Ammon's horn (tissue), 1 donor: ENCODE results near the gene EFCAB6.

Experiments
- DNase-seq: peaks from one replicate; pipeline ENCODE4 v3.0.0-alpha.2; 2016; ENCODE audit warnings: low spot score

EFCAB6 gene

DNA sequence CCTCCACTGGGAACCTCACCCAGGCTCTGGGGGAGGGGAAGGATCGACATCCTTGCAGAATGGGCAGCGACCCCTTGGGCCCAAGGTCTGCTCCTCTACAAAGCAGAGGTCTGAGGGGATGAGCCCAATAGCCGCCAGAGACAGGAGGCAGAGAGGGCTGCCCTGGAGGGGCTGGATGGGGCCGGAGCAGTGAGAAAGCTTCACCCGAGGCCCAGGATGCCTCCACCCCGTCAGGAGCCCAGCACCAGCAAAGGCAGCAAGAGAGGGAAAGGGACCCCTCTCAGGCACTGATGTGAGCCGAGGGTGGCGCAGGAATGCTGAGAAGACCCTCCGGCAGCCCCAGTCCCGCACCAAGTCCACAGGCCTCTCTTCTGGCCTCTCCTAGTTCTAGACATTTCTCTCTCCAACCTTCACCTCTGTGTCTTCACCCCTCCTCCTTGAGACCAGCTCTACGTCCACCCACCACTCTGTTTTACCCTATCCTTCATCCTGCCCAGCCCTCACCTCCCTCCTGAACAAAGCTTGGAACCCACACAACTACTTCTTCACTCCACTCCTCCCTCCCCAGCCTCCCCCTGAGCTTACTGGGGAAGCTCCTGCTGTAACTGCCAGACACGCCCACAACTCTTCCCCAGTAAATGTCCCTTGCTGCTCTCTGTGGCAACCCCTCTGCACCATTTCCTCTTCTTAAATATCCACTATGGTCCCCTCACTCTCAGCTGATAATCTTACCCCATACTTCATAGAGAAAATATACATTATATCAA, 268.4 kb downstream of the EFCAB6 start:
- DNase-seq: no peak

DNA sequence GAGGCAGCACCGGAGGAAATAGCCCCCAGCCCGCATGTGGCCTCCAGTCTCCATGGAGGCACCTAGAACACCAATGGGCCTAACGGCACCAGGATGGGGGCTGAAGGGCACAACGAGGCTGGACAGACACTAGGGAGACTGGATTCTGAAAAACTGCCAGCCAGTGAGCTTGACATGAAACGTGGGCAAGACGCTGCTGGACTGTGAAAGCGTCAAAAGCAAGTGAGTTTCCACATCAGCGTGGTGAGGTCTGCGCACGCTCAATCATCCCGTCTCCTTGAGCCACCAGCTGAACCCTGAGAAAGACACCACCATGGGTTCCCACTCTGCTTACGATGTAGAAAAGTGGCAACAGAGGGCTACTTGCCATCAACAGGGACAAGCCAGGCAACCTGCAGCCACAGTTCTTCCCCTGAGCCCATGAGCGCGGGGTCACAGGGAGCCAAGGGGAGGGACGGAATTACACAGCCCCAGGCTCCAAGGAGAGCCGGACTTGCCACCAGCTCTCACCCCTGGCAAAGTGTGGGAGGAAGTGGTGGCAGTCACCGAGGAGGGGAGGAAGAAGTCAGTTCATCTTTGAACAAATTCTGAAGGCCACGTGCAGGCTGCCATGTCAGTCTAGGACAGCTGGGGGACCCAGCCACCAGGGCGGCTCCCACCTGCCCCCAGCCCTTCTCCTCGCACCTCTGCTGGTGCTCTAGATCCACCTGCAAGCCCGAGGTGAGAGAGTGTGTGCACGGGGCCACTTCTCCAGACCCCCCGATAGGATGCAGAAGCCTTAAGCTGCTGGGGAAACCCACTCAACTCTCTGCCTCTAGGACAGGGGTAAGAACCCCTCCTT, 269.2 kb downstream of the EFCAB6 start:
- no peak for DNase-seq

DNA sequence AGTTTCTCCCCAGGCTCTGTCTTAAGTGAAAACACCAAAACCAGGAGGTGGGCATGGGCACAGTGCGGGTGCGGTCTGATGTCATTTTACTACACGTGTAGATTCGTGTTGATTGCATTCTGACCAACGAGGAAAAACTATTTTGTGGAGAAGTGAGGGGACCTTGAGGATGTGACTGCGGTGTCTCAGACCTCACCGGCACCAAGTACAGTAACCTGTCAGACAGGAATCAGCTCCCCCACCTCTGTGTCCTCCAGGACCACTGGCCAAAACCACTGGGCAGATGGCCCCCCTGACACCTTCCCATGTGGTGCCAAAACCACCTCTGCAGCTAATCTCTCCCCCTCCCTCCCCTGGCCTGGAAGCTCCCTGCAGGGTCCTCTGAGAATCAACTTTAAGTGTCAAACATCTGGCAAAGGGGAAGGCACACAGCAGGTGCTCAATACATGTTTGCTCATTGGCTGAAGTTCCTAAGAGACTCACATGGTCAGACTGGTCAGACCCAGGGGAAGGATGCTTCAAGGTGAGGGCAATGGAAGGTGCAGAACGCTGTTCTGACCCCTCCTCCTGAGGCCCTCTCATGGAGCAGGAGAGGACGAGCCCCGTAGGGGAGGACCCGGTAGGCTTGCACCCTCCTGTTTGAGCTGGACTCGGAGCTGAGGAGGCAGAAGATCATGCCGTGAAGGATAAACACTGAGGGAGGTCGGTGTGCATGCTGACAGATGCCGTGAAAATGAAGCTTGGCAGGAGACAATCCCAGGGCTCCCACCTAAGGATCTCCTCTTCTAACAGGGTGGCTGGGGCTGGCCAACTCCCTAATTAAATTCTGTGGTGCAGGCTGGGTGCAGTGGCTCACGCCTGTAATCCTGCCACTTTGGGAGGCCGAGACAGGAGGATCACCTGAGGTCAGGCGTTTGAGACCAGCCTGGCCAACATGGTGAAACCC, 270.4 kb downstream of the EFCAB6 start:
- no peak for DNase-seq

DNA sequence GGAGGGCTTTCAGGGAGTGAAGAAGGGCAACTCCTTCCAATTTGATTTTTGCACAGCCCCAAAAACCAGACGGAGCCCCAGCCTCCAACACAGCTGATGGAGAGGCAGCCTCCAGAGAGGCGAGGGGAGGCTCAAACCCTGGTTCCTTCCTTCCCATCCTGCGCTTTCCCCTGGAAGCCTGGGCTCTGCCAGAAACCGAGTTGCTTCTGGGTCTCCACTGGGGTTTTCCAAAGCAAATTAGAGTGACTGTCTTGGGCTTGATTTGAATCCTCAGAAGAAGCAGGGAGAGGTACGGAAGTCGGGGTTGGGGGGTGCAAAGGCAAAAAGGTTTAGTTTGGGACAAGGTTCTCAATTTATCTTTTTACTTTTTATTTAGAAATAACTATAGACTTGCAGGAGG, 271.1 kb downstream of the EFCAB6 start:
- DNase-seq: no peak

DNA sequence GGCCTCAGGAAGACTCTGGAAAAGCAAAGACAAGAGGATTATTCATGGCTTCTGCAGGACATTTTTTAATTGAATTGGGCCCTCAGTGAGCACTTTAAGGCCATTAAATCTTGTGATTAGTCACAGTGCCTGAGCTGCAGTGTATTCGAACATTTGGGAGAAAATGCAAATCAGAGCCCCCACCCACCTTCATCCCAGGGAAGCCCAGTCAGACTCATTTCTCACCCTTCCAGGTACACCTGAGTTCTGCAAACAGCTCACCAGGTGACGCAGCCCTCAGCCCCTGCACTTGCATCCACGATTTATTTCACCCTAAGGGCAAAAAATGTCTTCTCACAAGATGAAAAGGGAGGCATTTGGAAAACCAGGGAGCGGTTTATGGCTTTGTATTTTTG, 271.6 kb downstream of the EFCAB6 start:
- DNase-seq: no peak

DNA sequence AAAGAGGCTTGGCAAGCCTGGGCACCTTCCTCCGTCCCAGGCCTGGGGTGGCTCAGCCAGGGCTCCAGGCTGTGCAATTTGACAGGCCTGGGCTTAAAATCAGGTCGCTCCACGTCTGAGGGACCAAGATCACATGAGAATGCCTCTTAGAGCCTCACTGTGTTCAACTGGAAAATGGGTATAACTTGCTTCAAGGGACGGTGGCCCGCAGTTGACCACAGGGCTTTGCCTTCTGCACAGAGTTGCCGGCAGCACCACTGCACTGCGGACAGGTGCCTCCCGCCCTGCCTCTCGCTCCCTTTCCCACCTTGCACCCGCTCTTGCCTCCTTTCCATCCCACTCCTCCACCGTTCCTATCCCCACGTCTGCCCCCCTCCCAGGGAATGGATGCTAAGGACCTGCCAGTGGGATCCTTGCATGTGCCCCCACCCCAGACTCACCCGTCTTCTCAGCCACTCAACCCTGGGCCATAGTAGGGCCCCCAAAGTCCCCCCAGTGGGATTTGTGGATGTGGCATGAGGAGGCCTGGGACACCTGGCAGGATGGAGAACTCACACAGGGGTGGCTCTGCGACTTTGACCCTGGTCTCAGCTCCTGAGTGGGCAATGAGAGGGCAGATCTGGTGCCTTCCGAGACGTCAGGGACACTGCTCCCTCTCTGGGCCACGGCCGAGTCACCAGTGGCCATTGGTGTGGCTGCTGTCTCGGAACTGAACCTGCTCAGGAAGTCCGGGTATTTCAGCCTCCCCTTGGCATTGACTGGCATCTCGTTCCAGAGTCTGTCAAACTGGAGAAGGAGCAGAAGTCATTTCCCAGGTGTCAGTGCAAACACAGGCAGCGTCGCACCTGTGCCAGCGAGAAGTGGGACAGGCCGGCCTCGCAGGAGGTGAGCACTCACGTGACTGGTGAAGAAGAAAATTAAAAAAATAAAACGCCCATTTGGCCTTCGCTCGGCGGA, 272.3 kb downstream of the EFCAB6 start:
- DNase-seq: no peak

DNA sequence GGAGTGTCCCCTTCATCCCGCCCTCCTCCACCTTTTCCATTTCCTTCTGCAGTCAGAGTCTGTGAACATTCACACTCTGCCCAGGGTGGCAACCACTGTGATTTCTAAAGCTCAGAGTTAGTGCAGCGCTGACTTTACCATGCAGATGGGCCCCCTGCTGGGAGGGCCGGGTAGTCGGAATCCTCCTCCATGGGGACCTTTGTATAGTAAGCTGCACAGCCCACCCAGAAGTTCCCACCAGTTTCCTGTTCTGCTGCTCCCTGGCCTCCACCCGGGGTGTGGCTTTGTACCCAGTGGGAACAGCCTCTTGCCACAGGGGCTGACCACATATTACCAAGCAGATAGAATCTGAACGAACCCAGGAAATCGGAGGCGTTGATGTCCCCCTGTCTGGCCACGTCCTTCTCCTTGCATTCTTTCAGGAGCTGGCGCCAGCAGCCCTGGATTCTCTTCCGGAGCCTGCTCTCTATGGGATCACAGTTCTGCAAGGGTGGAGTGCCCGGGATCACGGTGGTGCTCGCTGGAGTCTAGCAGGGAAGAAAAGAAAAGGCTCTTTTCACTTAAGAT, 275.0 kb downstream of the EFCAB6 start:
- no peak for DNase-seq

DNA sequence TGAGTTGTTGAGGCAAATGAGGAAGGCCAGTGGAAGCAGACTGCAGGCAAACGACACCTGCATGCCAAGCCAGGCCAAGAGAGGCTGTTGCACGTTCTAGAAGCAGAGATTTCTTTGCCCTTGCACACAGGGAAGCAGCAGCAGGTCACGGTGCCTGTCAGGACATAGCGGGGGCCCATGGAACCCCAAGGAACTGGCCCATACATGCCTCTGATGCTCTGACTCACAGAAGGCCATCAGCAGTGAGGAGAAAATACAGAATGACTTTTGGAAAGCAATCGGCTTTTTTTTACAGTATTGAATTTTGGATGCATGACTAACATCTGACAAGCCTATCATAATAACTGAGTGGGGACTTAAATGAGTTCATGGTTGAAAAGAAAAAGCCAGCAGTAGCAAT, 276.4 kb downstream of the EFCAB6 start:
- DNase-seq: no peak

DNA sequence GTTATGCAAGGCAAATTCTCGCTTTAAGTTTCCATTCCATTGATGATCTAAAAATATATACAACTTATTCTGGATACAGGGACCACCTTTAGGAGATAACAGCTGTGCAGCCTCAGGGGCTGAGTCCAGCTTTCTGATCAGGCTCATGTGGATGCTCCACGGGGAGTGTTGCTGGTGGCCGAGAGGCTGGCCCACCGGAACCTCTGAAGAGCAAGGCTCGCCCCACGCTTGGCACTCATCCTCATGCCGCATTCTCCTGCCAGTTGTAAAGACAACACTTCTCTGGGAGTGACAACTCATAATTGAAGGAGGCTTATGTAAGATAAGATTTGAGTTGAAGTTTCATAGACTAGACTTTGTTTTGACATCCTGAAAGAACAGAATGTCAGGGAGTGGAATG, 276.8 kb downstream of the EFCAB6 start:
- DNase-seq: no peak

DNA sequence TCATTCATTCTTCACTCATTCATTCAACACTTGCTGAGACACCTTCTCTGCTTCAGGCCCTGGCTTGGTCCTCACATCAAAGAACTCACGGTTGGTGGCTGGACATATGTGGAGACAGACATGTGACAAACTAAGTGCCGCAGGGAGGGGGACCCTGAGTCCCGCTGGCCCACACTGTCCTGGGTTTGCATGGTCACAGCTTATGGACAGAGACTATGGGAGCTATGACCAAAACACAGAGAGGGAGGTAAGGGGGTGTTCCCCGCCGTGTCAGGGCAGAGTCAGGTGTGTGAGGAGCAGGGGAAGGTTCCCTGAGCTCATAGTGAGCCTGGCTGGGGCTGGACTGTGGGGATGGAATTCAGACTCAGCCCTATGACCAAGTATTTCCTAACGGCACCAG, 277.2 kb downstream of the EFCAB6 start:
- DNase-seq: no peak

DNA sequence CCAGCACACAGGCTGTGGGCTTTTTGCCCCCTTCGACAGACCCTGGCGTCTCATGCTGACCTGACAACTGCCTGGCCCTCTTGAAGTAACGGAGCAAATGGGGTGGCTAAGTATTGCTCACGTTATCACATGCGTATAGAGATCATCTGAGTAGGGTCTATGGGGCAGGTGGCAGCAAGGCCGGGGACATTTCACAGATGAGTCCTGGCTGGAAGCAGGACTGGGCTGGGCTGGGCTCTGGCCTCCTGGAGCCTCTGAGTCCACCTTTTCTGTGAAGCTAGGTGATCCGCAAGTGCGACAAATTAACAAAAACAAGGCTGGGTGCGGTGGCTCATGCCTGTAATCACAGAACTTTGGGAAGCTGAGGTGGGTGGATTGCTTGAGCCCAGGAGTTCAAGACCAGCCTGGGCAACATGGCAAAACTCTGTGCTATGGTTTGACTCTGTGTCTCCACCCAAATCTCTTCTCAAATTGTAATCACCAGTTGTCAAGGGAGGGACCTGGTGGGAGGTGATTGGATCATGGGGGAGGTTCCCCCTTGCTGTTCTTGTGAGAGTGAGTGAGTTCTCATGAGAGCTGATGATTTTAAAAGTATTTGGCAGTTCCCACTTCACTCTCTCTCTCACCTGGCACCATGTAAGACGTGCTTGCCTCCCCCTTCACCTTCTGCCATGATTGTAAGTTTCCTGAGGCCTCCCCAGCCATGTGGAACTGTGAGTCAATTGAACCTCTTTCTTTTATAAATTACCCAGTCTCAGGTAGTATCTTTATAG, 278.3 kb downstream of the EFCAB6 start:
- DNase-seq: no peak

DNA sequence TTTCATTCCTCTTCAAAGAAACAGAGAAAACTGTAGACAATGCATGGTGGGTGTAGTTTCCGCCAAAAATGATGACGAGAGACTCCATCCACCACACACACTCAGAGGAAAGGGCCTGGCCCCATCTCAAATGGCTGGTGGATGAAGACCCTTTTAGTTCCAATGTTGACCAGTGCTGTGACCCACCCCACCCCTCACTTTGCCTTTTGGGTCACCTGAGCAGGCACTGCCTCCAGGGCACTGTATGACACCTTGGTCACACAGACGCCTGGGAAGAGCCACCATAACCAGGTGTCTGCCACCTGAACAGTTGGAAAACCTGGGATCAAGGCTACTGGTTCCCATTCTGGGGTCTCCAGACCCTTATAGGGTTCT, 279.0 kb downstream of the EFCAB6 start:
- no peak for DNase-seq

DNA sequence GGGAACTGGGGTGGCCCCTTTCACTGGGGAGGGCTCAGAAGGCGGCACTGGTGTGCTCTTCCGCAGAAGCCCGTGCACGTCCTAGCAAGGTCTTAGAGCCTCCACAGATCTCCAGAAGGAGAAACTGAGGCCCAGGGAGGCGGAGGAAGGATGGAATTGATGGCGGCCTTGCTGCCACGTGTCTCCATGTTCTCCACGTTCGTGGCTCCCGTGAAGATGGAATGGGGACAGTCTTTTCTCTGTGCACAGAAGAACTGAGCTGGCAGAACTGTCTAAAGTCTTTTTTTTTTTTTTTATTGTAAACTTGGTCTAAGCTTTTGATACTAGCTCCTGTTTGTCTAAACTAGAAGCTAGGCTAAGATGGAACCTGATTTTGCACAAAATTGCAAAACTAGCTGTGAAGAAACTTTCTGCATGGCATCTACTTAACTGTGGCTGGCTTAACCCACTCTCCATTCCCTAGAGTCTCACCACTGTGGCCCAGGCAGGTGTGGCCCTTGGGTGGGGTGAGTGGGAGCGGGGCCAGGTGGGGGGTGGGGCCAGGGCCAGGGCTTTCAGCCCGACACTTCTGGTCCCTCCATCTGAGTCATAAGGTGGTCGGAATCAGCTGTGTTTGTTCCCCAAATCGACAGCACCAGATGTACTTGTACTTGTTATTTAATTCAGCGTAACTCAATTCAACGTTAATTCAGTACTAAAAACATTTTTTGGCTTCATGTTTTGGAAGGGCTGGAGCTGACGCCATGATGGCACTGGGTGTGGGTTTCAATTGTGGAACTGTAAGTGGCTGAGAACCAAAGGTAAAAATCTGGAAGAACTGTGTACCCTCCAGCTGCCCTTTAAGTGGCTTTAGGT, 279.6 kb downstream of the EFCAB6 start:
- DNase-seq: no peak

DNA sequence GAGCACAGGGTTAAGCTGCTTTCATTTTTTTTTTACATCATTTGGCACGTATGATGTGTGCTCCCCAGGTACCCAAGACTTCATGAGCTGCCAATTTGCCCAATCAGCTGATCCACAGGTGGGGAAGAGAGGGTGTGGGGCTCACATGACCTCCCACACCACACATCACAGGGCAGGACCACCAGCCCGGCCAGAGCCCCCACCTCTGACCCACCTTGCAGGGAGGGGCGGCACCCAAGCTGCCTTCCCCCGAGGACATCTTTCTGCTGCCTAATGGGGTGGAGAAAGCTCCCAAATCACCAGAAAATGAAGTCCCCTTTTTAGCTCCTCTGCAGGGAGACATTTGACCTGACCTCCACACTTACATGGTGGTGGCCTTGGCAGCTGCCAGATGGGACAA, 280.5 kb downstream of the EFCAB6 start:
- DNase-seq: no peak

DNA sequence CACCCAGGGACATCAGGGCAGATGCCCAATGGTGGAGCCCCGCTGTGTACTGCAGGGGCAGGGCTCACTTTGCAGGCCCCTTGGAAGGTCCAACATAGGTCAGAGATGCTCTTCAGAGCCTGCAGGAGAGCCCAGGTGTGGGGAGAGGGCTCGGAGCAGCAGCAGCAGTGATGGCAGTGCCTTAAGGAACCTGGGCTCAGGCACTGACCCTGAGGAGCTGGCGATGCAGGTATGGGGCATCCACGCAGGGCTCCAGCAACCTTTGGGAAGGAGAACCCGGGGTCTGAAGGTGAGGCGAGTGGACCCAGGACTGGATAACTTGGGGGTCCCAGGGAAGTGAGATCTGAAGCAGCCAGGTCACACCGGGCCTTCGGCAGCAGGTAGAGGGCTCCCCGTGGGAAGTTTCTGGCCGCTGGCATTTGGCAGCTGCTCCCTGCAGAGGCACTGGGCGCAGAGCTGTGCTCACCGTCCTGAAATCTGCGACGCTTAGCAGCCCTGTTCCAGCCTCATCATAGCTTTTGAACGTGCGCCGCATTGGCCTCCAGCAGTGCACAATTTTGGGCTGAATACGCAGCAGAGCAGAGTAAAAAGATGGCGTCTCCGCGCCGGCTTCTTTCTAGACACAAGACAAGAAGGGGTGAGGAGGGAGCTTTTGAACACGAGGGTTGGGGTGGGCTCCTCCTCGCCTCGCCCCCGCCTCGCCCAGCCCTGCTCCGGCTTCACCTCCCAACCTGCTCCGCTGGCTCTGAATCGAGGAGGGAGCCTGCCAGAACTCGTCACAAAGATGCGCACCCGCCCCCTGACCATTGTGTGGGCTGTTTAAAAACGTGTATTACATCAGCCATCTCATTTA, 281.5 kb downstream of the EFCAB6 start:
- DNase-seq: peak; percentile 8

DNA sequence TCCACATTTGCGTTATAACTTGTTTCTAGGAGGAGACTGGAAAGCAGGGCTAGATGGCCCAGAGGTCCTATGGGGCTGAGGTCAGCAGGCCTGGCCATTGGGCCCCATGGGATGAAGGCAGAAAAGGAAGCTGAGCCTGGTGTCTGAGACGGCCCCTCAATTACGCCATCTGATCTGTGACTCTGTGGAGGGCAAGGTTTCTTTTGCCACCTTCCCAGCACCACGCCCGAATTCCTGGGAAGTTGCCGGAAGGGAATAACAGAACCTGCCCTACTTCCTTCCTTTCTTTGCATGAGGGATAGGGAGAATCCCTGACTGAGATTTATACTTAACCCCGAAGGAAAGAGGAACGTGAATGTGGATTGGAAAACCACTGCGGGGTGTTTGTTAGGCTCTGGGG, 282.2 kb downstream of the EFCAB6 start:
- no peak for DNase-seq

DNA sequence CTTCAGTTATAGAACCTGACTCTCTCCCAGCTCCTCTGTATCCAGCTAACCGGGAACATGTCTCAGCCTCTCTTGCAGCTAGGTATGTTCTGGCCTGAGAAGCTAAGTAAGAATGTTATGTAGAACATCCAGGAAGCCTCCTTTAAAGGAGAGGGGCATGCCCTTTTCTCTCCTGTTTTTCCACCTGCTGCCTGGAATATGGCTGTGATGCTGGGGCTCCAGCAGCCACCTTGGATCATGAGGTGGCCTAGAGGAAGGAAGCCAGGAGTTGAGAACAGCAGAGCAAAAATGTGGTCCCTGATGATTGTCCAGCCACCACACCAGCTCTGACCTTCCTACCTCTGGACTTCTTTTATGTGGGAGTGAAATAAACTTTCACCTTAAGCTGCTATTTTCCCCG, 282.6 kb downstream of the EFCAB6 start:
- DNase-seq: no peak
